D341Med (cell line): ENCODE measurements around the gene WFDC8.
"Not testable (repeated sequence)": the region's sequence is repeated elsewhere in the genome, so short reads cannot be mapped to it uniquely, and the experiment has no call there.

Experiments
- DNase-seq: peaks from one replicate; pipeline ENCODE4 v3.0.0; 2012; ENCODE audit warnings: low spot score

The WFDC8 gene

GRCh38 chr20:45579184-45579583 lies at the start of gene WFDC8:
Gene WFDC8, minus strand, starts transcription at chr20:45579284. Its CDS starts 37 bp downstream, at chr20:45579247.
- no peak for DNase-seq

GRCh38 chr20:45626540-45626939 lies 47.5 kb upstream of the WFDC8 start:
- DNase-seq: no peak

- DNase-seq: no peak
Measured at GRCh38 chr20:45621593-45621992, 42.5 kb upstream of the WFDC8 start.

- DNase-seq: no peak
Measured at GRCh38 chr20:45617591-45617990, 38.5 kb upstream of the WFDC8 start.

- no peak for DNase-seq
Measured at GRCh38 chr20:45612314-45612713, 33.2 kb upstream of the WFDC8 start.

- no peak for DNase-seq
Measured at GRCh38 chr20:45611054-45611453, 32.0 kb upstream of the WFDC8 start.

GRCh38 chr20:45607810-45608209 lies 28.7 kb upstream of the WFDC8 start:
- no peak for DNase-seq

GRCh38 chr20:45595235-45595634 lies 16.2 kb upstream of the WFDC8 start:
- DNase-seq: no peak

GRCh38 chr20:45593498-45593897 lies 14.4 kb upstream of the WFDC8 start:
- DNase-seq: no peak

GRCh38 chr20:45592574-45593189 lies 13.6 kb upstream of the WFDC8 start:
- peak; percentile 58 for DNase-seq

- DNase-seq: no peak
Measured at GRCh38 chr20:45589725-45590124, 10.6 kb upstream of the WFDC8 start.

GRCh38 chr20:45588800-45589199 lies 9.7 kb upstream of the WFDC8 start:
- DNase-seq: no peak

GRCh38 chr20:45585986-45586385 lies 6.9 kb upstream of the WFDC8 start:
- not testable (repeated sequence) for DNase-seq

GRCh38 chr20:45584294-45584693 lies 5.2 kb upstream of the WFDC8 start:
- not testable (repeated sequence) for DNase-seq

- DNase-seq: no peak
Measured at GRCh38 chr20:45583502-45583901, 4.4 kb upstream of the WFDC8 start.

- DNase-seq: no peak
Measured at GRCh38 chr20:45581702-45582101, 2.6 kb upstream of the WFDC8 start.

GRCh38 chr20:45578231-45578630 lies 853 bp downstream of the WFDC8 start:
- no peak for DNase-seq

- no peak for DNase-seq
Measured at GRCh38 chr20:45576995-45577394, 2.1 kb downstream of the WFDC8 start.

GRCh38 chr20:45575931-45576330 lies 3.2 kb downstream of the WFDC8 start:
- no peak for DNase-seq

- not testable (repeated sequence) for DNase-seq
Measured at GRCh38 chr20:45569650-45570049, 9.4 kb downstream of the WFDC8 start.

- DNase-seq: no peak
Measured at GRCh38 chr20:45564760-45565276, 14.3 kb downstream of the WFDC8 start.

- no peak for DNase-seq
Measured at GRCh38 chr20:45555198-45555597, 23.9 kb downstream of the WFDC8 start.

- DNase-seq: no peak
Measured at GRCh38 chr20:45552456-45552855, 26.6 kb downstream of the WFDC8 start.

GRCh38 chr20:45550765-45551164 lies 28.3 kb downstream of the WFDC8 start:
- DNase-seq: no peak
